Endothelial cell of umbilical vein (primary cell): Measurements from ENCODE around the gene BAD. TPM values are rescaled to one million over a fixed set of nuclear protein-coding genes. Genes with fewer than 3 reads are reported as not detected.

Experiments
- BruUV-seq: library from RNA; stranded (reverse); fragments of 400-500 nt; replicated peaks from 2 replicates; lab custom pipeline; 2021; lab: Mats Ljungman, UMichigan
- CTCF ChIA-PET: fragments of 300-600, 350-600 bp; sonication (Branson Sonifier 250); formaldehyde crosslinking; loops from one replicate; lab custom pipeline; 2021; ENCODE audit warnings: antibody characterized with exemption, inconsistent platforms; lab: Charles Lee
- POLR2A ChIA-PET: fragments of 300-600, 350-600 bp; sonication (Branson Sonifier 250); formaldehyde crosslinking; loops from one replicate; lab custom pipeline; 2021; ENCODE audit warnings: antibody characterized with exemption, inconsistent platforms; lab: Charles Lee
- DNase-seq: peaks from one replicate; pipeline ENCODE4 v3.0.0-alpha.2; 2011; ENCODE audit warnings: low read depth, low spot score
- FAIRE-seq: peaks from 2 replicates; lab custom pipeline; 2011; peaks lifted over from hg19 to GRCh38; lab: Jason Lieb, UNC
- H2AFZ ChIP-seq: 2 replicates; pipeline ENCODE4 v1.6.0; 2012; ENCODE audit warnings: low read depth, low read length, control low read depth, inconsistent platforms
- H3K27ac ChIP-seq: 2 replicates; pipeline ENCODE4 v1.5.1; 2011; ENCODE audit warnings: low read depth, mild to moderate bottlenecking, control low read depth, low read length, moderate library complexity; ENCODE audit not compliant: insufficient read depth
- H3K27me3 ChIP-seq, 2 experiments: 2 replicates each; pipeline versions ENCODE4 v1.6.0 to v1.6.1; 2011; ENCODE audit warnings: low read length in 2 of 2, mixed read lengths in 1 of 2; ENCODE audit not compliant: control insufficient read depth in 2 of 2, insufficient read depth in 2 of 2
- H3K36me3 ChIP-seq, 2 experiments: 2 replicates in 1 of 2; 3 replicates in 1 of 2; pipeline ENCODE4 v1.5.1; 2011; ENCODE audit warnings: low read length in 2 of 2, mild to moderate bottlenecking in 1 of 2, moderate library complexity in 1 of 2; ENCODE audit not compliant: control insufficient read depth in 2 of 2, insufficient read depth in 2 of 2; ENCODE audit errors: extremely low read depth in 1 of 2
- H3K4me1 ChIP-seq: 3 replicates; pipeline ENCODE4 v1.5.1; 2011; ENCODE audit warnings: mild to moderate bottlenecking, low read length; ENCODE audit not compliant: control insufficient read depth, insufficient read depth; ENCODE audit errors: extremely low read depth
- H3K4me2 ChIP-seq: 2 replicates; pipeline ENCODE4 v1.6.1; 2011; ENCODE audit warnings: low read length, control low read depth, mixed read lengths; ENCODE audit not compliant: insufficient read depth
- H3K4me3 ChIP-seq, 3 experiments: fragments of 200-600 bp in 1 of 3; sonication (generic), shearing (Covaris generic) in 1 of 3; replicated peaks in 1 of 3; 2 replicates each; pipeline ENCODE4 v1.5.1; 2011 to 2016; ENCODE audit warnings: control low read depth in 3 of 3, low read length in 3 of 3, mild to moderate bottlenecking in 2 of 3, inconsistent platforms in 1 of 3, low read depth in 1 of 3, moderate library complexity in 1 of 3; ENCODE audit not compliant: insufficient read depth in 1 of 3
- H3K79me2 ChIP-seq: 2 replicates; pipeline ENCODE4 v1.6.0; 2012; ENCODE audit warnings: low read length, inconsistent platforms; ENCODE audit not compliant: control insufficient read depth, insufficient read depth
- H3K9ac ChIP-seq: replicated peaks from 2 replicates; pipeline ENCODE3; 2011; ENCODE audit warnings: low read length, control low read depth; ENCODE audit not compliant: insufficient read depth; ENCODE audit errors: extremely low read depth
- H3K9me1 ChIP-seq: replicated peaks from 3 replicates; pipeline ENCODE4 v1.6.0; 2011; ENCODE audit warnings: mild to moderate bottlenecking, low read length; ENCODE audit not compliant: control insufficient read depth, insufficient read depth; ENCODE audit errors: extremely low read depth
- H3K9me3 ChIP-seq: replicated peaks from 2 replicates; pipeline ENCODE4 v1.5.1; 2012; ENCODE audit warnings: low read length, inconsistent platforms; ENCODE audit not compliant: control insufficient read depth, insufficient read depth
- H4K20me1 ChIP-seq: replicated peaks from 2 replicates; pipeline ENCODE3; 2011; ENCODE audit warnings: mild to moderate bottlenecking, low read length; ENCODE audit not compliant: control insufficient read depth, insufficient read depth; ENCODE audit errors: extremely low read depth
- CTCF ChIP-seq, 2 donors: IDR thresholded peaks; 1 replicate in 1 of 2; 2 replicates in 1 of 2; pipeline ENCODE4 v1.5.1; 2011; ENCODE audit warnings: low read length in 2 of 2, mild to moderate bottlenecking in 2 of 2, moderate library complexity in 2 of 2, control low read depth in 1 of 2, inconsistent platforms in 1 of 2, low read depth in 1 of 2; ENCODE audit not compliant: insufficient read depth in 1 of 2; ENCODE audit errors: extremely low read depth in 1 of 2
- FOS ChIP-seq: IDR thresholded peaks from 2 replicates; pipeline ENCODE4 v1.6.1; 2011; ENCODE audit warnings: mild to moderate bottlenecking, low read length, moderate library complexity, borderline replicate concordance; ENCODE audit not compliant: insufficient read depth
- GATA2 ChIP-seq: IDR thresholded peaks from 2 replicates; pipeline ENCODE4 v1.7.0; 2011; ENCODE audit warnings: low read depth, mild to moderate bottlenecking, moderate library complexity, mixed read lengths, low read length; ENCODE audit not compliant: insufficient read length, insufficient read depth
- JUN ChIP-seq: IDR thresholded peaks from 2 replicates; pipeline ENCODE4 v1.6.1; 2011; ENCODE audit warnings: borderline replicate concordance, low read depth; ENCODE audit not compliant: insufficient read length, insufficient read depth
- MAX ChIP-seq: IDR thresholded peaks from 2 replicates; pipeline ENCODE4 v1.6.1; 2011; ENCODE audit not compliant: insufficient read depth, insufficient read length
- MYC ChIP-seq: IDR thresholded peaks from one replicate; pipeline ENCODE4 v1.6.1; 2011; ENCODE audit warnings: mild to moderate bottlenecking, low read depth, low read length
- POLR2A ChIP-seq: IDR thresholded peaks from 2 replicates; pipeline ENCODE4 v1.6.1; 2012; ENCODE audit warnings: low read depth, mild to moderate bottlenecking, control low read depth, low read length
- POLR2AphosphoS5 ChIP-seq: IDR thresholded peaks from 2 replicates; pipeline ENCODE4 v1.6.1; 2012; ENCODE audit warnings: low read depth, mild to moderate bottlenecking, control low read depth, low read length, moderate library complexity; ENCODE audit not compliant: insufficient read depth
- dilution Hi-C: fragments of 300-500 bp; cut with MboI; formaldehyde crosslinking; loops from one replicate; pipeline ENCODE4 v1.15.0; 2019; ENCODE audit warnings: low sequenced_read_pairs; ENCODE audit not compliant: extremely low pct_ligation_motif_present
- intact Hi-C: fragments of 100-400 bp; cut with micrococcal nuclease; formaldehyde crosslinking; loops from one replicate; pipeline ENCODE4 v1.10.0; 2022
- polyA plus RNA-seq, 4 experiments: library from polyadenylated mRNA; depleted of rRNA in 3 of 4; stranded (reverse) in 3 of 4; unstranded in 1 of 4; fragments of >200 nt; gene quantifications; 2 replicates each; pipeline versions ENCODE4 v1.2.1 to v1.2.3, GENCODE V29; 2011 to 2012; ENCODE audit warnings: missing spikeins in 1 of 4
- total RNA-seq: library from RNA; stranded (reverse); gene quantifications from 2 replicates; pipeline ENCODE4 v1.2.3, GENCODE V29; 2021

Gene BAD
- total and polyA plus RNA-seq, 2 donors (not counting 3 experiments of a cell fraction or from before 2014, with no cell fraction given) = 65.3 to 88.0 TPM

- Histone ChIP-seq H3K4me1 (peaks cover 16% of the 10 kb centered on the region), H3K27ac (no peak overlapping the region), H3K79me2 (peaks cover 20% of the 10 kb centered on the region), H3K9ac (no peak overlapping the region), H2AFZ (no peak overlapping the region), H3K9me3 (no peaks in the 10 kb centered on the region), H3K4me2 (no peak overlapping the region), H4K20me1 (no peaks in the 10 kb centered on the region), H3K36me3 (peaks cover 6 to 19% of the 10 kb centered on the region in 2 experiments), H3K9me1 (no peaks in the 10 kb centered on the region), H3K27me3 (no peaks in the 10 kb centered on the region), H3K4me3 (no peak overlapping the region)
- no TSS peak for BruUV-seq
- no peak for DNase-seq
- TF ChIP-seq FOS = no peak
- TF ChIP-seq GATA2 = no peak
- TF ChIP-seq MAX = no peak
- TF ChIP-seq MYC = no peak
- TF ChIP-seq POLR2AphosphoS5 = no peak
- no peak for TF ChIP-seq CTCF (IDR thresholded peaks at IDR 0.05; ENCODE audit: extremely low read depth in 1 of 2, insufficient read depth in 1 of 2, low read depth in 1 of 2, low read length in 2 of 2)
- TF ChIP-seq POLR2A = no peak
- TF ChIP-seq JUN = no peak
- dilution Hi-C loops (no loop called here), intact Hi-C loops (no loop called here)
- CTCF ChIA-PET = interaction anchor here (1.6 to 1.7 kb wide), 2 partner anchors 12 to 34 kb away, joined by 5 to 6 read pairs; partner anchors contain the start of genes NUDT22 and TRPT1
- FAIRE-seq = no peak
- POLR2A ChIA-PET = no interaction called here
Observed at GRCh38 chr11:64238999-64239398, 45.5 kb downstream of the BAD start.
